Ovary (tissue), 9 donors: ENCODE results near the gene COMMD3. TPM values are rescaled to one million over a fixed set of nuclear protein-coding genes. Genes with fewer than 3 reads are reported as not detected.
"Not testable (repeated sequence)": the region's sequence is repeated elsewhere in the genome, so short reads cannot be mapped to it uniquely, and the experiment has no call there.

Source experiments
- DNase-seq, 5 donors: peaks; one replicate each; pipeline ENCODE4 v3.0.0-alpha.2; 2019 to 2020
- H3K27ac ChIP-seq, 2 donors: fragments of 200-600 bp; one replicate each; pipeline versions ENCODE4 v1.5.1 to v1.8.0; 2019 to 2022
- H3K27me3 ChIP-seq: fragments of 200-600 bp; one replicate; pipeline ENCODE4 v1.8.0; 2022
- H3K36me3 ChIP-seq: fragments of 200-600 bp; sonication (generic); one replicate; pipeline ENCODE4 v1.5.1; 2019
- H3K4me1 ChIP-seq: one replicate; pipeline ENCODE4 v1.8.1; 2013; ENCODE audit warnings: mild to moderate bottlenecking, moderate library complexity; ENCODE audit not compliant: insufficient read depth
- H3K4me3 ChIP-seq: fragments of 200-600 bp; sonication (generic); one replicate; pipeline ENCODE4 v1.5.1; 2017
- H3K9me3 ChIP-seq, 2 donors: fragments of 200-600 bp in 1 of 2; sonication (generic) in 1 of 2; one replicate each; pipeline versions ENCODE4 v1.5.1 to v1.8.1; 2013 to 2019; ENCODE audit warnings: mild to moderate bottlenecking in 1 of 2, moderate library complexity in 1 of 2
- CTCF ChIP-seq, 3 donors: fragments of 450-650 bp in 2 of 3; fragments of 200-600 bp in 1 of 3; IDR thresholded peaks; one replicate each; pipeline versions ENCODE4 v1.5.1 to v1.8.0; 2016 to 2022; ENCODE audit warnings: antibody characterized with exemption in 3 of 3, mild to moderate bottlenecking in 1 of 3
- EP300 ChIP-seq: sonication (generic); formaldehyde crosslinking; IDR thresholded peaks from one replicate; pipeline ENCODE4 v1.6.1; 2017; ENCODE audit warnings: antibody characterized with exemption
- POLR2A ChIP-seq: fragments of 450-650 bp; IDR thresholded peaks from one replicate; pipeline ENCODE4 v1.6.1; 2017; ENCODE audit warnings: antibody characterized with exemption, mild to moderate bottlenecking, moderate library complexity
- WGBS, 3 donors: extraction: QIAGEN DNeasy Blood & Tissue Kit in 1 of 3; methylation state at CpG; one replicate each; pipeline versions ENCODE4 v1.1.5 to v1.1.7; 2013 to 2017; 5-methylcytosine and 5-hydroxymethylcytosine counted together
- intact Hi-C, 4 donors: fragments of 100-400 bp; cut with DNase I; formaldehyde crosslinking; loops; one replicate each; pipeline versions ENCODE4 v1.11.0 to v1.15.1; 2022 to 2023
- polyA plus RNA-seq, 2 donors: library from polyadenylated mRNA; stranded (reverse); fragments of 200-250 nt in 1 of 2; fragments of 350-450 nt in 1 of 2; fragmentation: Illumina TruSeq in 1 of 2; extraction: RNeasy Lipid Tissue Mini Kit (QIAGEN cat#74804) in 1 of 2; gene quantifications; one replicate each; pipeline ENCODE4 v1.2.3, GENCODE V29; 2013 to 2014
- total RNA-seq, 7 donors: library from RNA; depleted of rRNA in 2 of 7; stranded (reverse); fragments of >200 nt in 2 of 7; fragmentation: NEBNext Ultra II Directional in 3 of 7; extraction: Animal tissue kit (Norgen Biotek cat#: 25700) in 3 of 7; gene quantifications; one replicate each; pipeline versions ENCODE4 v1.1.0 to v1.2.4, GENCODE V29; 2016 to 2023
- donor health status: DM: no; HTN: no; CAD: no; lungs with moderate emphysema.
- donor health status: DM: no; HTN: no; CAD: no.
- donor health status: Bipolar disorder and iron deficiency.
- donor health status: DM: yes; HTN: yes; CAD: no.
- donor health status: DM: no; HTN: no; CAD: no.
- donor health status: DM: yes; HTN: yes; CAD: no.

COMMD3 gene
- total and polyA plus RNA-seq, 9 donors, result 18.8 to 54.5 (median 39.7) TPM

- TF ChIP-seq POLR2A (no peak), CTCF (IDR thresholded peaks at IDR 0.05) (no peak), EP300 (no peak)
- H3K4me1 ChIP-seq, result no peaks in the 10 kb centered on the region
- 90 to 97% (median 95%) methylated on average over 4 of the region's 4 CpGs for WGBS, 3 donors
- no peaks in the 10 kb centered on the region for H3K27me3 ChIP-seq
- no peak overlapping the region for H3K27ac ChIP-seq
- no peak overlapping the region for H3K4me3 ChIP-seq
- DNase-seq, result no peak
- no peaks in the 10 kb centered on the region for H3K9me3 ChIP-seq
- intact Hi-C loops, result no loop called here
- no peaks in the 10 kb centered on the region for H3K36me3 ChIP-seq
These were observed 15.0 kb upstream of the COMMD3 start for GRCh38 chr10:22301193-22301592.

DNA sequence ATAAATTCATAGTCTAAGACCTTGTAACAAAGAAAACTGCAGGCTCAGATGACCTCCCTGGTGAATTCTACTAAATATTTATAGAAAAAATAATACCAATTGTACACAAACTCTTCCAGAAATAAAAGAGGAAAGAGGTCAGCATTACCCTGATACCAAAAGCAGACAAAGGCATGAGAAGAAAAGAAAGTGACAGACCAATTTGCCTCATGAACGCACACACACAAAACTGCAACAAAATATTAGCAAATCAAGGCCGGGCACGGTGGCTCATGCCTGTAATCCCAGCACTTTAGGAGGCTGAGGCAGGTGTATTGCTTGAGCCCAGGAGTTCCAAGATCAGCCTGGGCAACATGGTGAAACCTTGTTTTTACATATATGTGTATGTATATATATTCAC is 12.7 kb upstream of the COMMD3 start:
- Histone ChIP-seq H3K36me3 (no peaks in the 10 kb centered on the region), H3K4me1 (no peaks in the 10 kb centered on the region), H3K9me3 (no peaks in the 10 kb centered on the region), H3K27me3 (no peaks in the 10 kb centered on the region), H3K27ac (no peak overlapping the region), H3K4me3 (no peak overlapping the region)
- TF ChIP-seq CTCF (IDR thresholded peaks at IDR 0.05) (no peak), EP300 (no peak), POLR2A (no peak)
- no peak for DNase-seq
- intact Hi-C loops, result no loop called here
- WGBS, 3 donors, result 93 to 97% (median 94%) methylated on average over 3 of the region's 3 CpGs

DNA sequence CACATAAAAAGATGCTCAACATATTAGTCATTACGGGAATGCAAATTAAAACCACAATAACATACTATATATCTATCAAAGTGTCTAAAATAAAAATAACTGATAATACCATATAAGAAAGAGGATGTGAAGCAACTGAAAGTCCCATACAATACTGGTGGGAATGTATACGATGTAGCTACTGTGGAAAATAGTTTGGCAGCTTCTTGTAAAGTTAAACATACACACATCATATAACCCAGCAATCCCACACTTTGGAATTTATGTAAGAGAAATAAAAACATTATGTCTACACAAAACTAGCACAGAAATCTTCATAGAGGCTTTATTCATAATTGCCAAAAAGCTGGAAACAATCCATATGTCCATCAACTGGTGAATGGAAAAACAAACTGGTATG is 10.5 kb upstream of the COMMD3 start:
- DNase-seq, result no peak
- H3K27me3 ChIP-seq, result peaks cover 2% of the 10 kb centered on the region
- no peaks in the 10 kb centered on the region for H3K9me3 ChIP-seq
- no peak for TF ChIP-seq EP300
- WGBS, 3 donors, result 61 to 74% (median 68%) methylated on average over 2 of the region's 2 CpGs
- H3K36me3 ChIP-seq, result no peaks in the 10 kb centered on the region
- intact Hi-C loops, result no loop called here
- no peak overlapping the region for H3K27ac ChIP-seq
- no peak overlapping the region for H3K4me3 ChIP-seq
- H3K4me1 ChIP-seq, result no peaks in the 10 kb centered on the region

GRCh38 chr10:22308390-22308789 is 7.8 kb upstream of the COMMD3 start:
- 85 to 93% (median 89%) methylated on average over 2 of the region's 2 CpGs for WGBS, 3 donors
- no peak for DNase-seq
- H3K36me3 ChIP-seq, result no peaks in the 10 kb centered on the region
- H3K9me3 ChIP-seq, result no peaks in the 10 kb centered on the region
- no peak overlapping the region for H3K27ac ChIP-seq
- intact Hi-C loops, result no loop called here
- peaks cover 2% of the 10 kb centered on the region for H3K27me3 ChIP-seq
- no peaks in the 10 kb centered on the region for H3K4me1 ChIP-seq
- H3K4me3 ChIP-seq, result no peak overlapping the region
- no peak for TF ChIP-seq EP300
- no peak for TF ChIP-seq POLR2A
- TF ChIP-seq CTCF (IDR thresholded peaks at IDR 0.05), result no peak

DNA sequence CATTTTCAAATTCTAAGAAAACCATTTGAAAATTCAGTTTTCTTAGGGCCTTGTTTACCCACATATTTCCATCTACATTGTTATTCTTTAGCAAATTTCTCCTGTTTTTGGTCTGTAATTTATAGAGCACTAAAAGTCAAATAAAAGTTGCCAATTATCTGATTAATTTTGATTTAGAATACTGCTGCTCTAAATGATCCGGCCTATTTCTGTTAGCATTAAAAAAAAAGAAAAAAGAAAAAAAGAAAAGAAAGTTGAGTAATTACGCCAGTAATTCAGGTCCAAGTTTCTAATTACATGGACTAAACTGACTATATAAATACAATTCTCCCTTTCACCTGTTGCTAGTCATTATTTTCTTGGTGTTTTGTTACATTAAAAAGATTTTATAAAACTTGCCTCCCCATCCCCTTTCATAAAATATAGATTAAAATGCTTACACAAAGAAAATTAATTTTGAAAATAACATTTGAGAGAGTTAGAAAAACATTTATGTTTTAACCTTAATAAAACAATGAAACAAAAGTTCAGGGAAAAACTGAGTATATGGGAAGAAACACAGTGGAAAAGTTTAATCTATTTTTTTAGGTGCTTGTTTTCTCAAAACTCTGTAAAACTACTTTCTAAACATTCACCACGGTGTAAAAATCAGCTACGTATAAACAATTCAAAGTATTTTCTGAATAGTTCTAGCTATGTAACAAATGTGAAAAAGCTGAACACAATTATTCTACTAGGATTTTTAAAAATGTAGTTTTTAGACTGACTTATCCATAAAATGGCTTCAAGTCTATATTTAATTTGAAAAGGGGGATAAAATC is 6.8 kb upstream of the COMMD3 start:
- WGBS, 3 donors, result 89 to 95% (median 92%) methylated on average over 4 of the region's 4 CpGs
- intact Hi-C loops, result no loop called here
- Histone ChIP-seq H3K4me1 (no peaks in the 10 kb centered on the region), H3K27me3 (peaks cover 2% of the 10 kb centered on the region), H3K36me3 (no peaks in the 10 kb centered on the region), H3K27ac (no peak overlapping the region), H3K9me3 (no peaks in the 10 kb centered on the region), H3K4me3 (no peak overlapping the region)
- TF ChIP-seq POLR2A (no peak), EP300 (no peak), CTCF (IDR thresholded peaks at IDR 0.05) (no peak)
- no peak for DNase-seq

GRCh38 chr10:22310012-22310411 is 6.2 kb upstream of the COMMD3 start:
- WGBS, 3 donors, result 96 to 97% (median 96%) methylated on average over 10 of the region's 10 CpGs
- not testable (repeated sequence) for DNase-seq, H3K4me3 ChIP-seq, H3K27me3 ChIP-seq, H3K27ac ChIP-seq, H3K9me3 ChIP-seq, H3K36me3 ChIP-seq, H3K4me1 ChIP-seq
- intact Hi-C loops, result loop anchor here in 2 of 4 donors (10.0 kb wide), 1 partner anchor 55 kb away; no protein-coding TSS in a partner anchor
